OCI-LY1 (cell line): ENCODE measurements around the gene DLGAP4.

ENCODE experiments used
- EZH2 ChIP-seq: fragments of 200-600 bp; sonication (generic), shearing (Covaris generic); IDR thresholded peaks from 2 replicates; pipeline ENCODE4 v1.8.0; 2017; ENCODE audit warnings: borderline replicate concordance, mixed run types, mild to moderate bottlenecking, antibody characterized with exemption, low read length, moderate library complexity, mixed read lengths
- TF ChIP-seq, protein P1 (sequence below): fragments of 200-600 bp; sonication (generic), shearing (Covaris generic); IDR thresholded peaks from 2 replicates; pipeline ENCODE4 v1.5.1; 2017; ENCODE audit warnings: mild to moderate bottlenecking, antibody characterized with exemption, low read length, moderate library complexity, mixed read lengths

- TF ChIP-seq, protein P1, sequence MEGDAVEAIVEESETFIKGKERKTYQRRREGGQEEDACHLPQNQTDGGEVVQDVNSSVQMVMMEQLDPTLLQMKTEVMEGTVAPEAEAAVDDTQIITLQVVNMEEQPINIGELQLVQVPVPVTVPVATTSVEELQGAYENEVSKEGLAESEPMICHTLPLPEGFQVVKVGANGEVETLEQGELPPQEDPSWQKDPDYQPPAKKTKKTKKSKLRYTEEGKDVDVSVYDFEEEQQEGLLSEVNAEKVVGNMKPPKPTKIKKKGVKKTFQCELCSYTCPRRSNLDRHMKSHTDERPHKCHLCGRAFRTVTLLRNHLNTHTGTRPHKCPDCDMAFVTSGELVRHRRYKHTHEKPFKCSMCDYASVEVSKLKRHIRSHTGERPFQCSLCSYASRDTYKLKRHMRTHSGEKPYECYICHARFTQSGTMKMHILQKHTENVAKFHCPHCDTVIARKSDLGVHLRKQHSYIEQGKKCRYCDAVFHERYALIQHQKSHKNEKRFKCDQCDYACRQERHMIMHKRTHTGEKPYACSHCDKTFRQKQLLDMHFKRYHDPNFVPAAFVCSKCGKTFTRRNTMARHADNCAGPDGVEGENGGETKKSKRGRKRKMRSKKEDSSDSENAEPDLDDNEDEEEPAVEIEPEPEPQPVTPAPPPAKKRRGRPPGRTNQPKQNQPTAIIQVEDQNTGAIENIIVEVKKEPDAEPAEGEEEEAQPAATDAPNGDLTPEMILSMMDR: no peak
- TF ChIP-seq EZH2: no peak
These were observed 92.4 kb downstream of the DLGAP4 start for GRCh38 chr20:36398515-36398914.
